GM13977 (cell line): ENCODE measurements around the gene RLBP1.

Experiments used
- DNase-seq: peaks from one replicate; pipeline ENCODE4 v3.0.0; 2012; ENCODE audit warnings: low spot score
- in situ Hi-C: fragments of 300-500 bp; cut with MboI; formaldehyde crosslinking; loops from one replicate; pipeline ENCODE4 v1.12.0; 2022; ENCODE audit warnings: low sequenced_read_pairs, low pct_unique_long_range_greater_than_20kb, mixed read lengths, inconsistent platforms; ENCODE audit not compliant: unreplicated experiment
- TF ChIP-seq, protein P1 (sequence below): IDR thresholded peaks from 2 replicates; pipeline ENCODE4 v1.5.1; 2012; ENCODE audit warnings: mild to moderate bottlenecking, control low read depth; ENCODE audit not compliant: insufficient read depth; ENCODE audit errors: extremely low read depth, missing control alignments

The RLBP1 gene

GRCh38 chr15:89198934-89199333, 22.4 kb downstream of the RLBP1 start:
- in situ Hi-C loops, result loop anchor here (25.0 kb wide), 1 partner anchor 287 kb away; the partner anchor contains the start of gene MFGE8
- no peak for DNase-seq
- TF ChIP-seq, protein P1, sequence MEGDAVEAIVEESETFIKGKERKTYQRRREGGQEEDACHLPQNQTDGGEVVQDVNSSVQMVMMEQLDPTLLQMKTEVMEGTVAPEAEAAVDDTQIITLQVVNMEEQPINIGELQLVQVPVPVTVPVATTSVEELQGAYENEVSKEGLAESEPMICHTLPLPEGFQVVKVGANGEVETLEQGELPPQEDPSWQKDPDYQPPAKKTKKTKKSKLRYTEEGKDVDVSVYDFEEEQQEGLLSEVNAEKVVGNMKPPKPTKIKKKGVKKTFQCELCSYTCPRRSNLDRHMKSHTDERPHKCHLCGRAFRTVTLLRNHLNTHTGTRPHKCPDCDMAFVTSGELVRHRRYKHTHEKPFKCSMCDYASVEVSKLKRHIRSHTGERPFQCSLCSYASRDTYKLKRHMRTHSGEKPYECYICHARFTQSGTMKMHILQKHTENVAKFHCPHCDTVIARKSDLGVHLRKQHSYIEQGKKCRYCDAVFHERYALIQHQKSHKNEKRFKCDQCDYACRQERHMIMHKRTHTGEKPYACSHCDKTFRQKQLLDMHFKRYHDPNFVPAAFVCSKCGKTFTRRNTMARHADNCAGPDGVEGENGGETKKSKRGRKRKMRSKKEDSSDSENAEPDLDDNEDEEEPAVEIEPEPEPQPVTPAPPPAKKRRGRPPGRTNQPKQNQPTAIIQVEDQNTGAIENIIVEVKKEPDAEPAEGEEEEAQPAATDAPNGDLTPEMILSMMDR, result no peak

DNA sequence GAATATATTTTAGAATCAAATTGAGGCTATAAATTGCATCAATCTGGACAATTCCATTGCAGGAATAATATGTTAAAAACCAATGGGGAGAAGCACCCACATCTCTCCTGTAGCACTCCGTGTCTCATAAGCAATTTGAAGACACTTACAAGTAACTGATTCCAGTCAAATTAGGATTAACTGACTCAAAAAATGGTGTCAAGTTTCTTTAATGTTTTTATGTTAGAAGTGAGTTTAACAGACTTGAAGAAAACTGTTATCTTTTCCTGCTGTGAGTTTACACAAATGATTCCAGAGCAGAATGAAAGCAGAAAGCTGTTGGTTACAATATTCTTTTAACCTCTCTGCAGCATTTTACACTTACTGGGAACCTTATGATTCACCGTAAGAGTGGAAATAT, 23.2 kb downstream of the RLBP1 start:
- TF ChIP-seq, protein P1, result no peak
- in situ Hi-C loops, result loop anchor here (25.0 kb wide), 1 partner anchor 286 kb away; the partner anchor contains the start of gene MFGE8

DNA sequence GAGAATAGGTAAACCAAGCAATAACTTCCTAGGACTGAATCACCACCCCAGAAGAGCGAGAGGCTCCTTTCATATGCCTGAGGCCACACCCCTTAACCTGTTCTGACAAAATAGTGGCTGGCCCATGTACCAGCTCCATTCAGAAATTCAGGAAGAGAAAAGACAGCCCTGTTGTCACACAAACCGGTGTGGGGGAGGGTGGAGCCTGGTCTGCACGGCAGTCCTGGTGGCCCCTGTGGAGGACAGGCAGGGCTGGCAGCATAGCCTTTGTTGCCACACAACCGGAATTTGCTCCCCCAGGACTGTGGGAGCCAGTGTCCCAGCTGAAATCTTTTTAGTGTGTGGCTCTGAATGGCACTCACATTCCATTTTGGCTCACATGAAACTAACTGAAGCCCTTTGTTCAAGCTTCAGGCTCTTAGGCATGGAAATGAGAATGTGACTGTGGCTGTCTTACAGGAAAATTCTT, 23.8 kb downstream of the RLBP1 start:
- in situ Hi-C loops, result loop anchor here (25.0 kb wide), 1 partner anchor 285 kb away; the partner anchor contains the start of gene MFGE8
- TF ChIP-seq, protein P1, result no peak
- DNase-seq, result no peak

More for the DNA sequence above, 23.2 kb downstream of the RLBP1 start:
- no peak for DNase-seq

DNA sequence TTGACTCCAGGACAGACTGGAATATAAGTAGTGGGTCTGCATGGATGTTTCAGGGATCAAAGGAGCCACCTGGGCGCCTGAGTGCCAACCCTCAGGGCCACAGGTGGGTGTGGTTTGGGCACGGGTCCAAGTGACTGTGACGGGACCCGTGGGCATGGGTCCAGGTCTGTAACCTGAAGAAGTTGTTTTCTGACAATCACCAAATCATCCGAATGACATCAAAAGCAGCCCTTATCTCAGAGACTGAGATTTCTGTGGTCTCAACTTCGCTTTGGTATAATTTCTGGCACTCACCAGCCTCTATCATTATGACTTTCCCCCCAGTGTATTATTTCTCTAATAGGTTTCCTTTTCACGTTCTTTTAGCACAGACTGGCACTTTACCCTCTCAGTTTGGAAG, 24.4 kb downstream of the RLBP1 start:
- no peak for DNase-seq
- TF ChIP-seq, protein P1, result no peak
- in situ Hi-C loops, result loop anchor here (25.0 kb wide), 1 partner anchor 285 kb away; the partner anchor contains the start of gene MFGE8

DNA sequence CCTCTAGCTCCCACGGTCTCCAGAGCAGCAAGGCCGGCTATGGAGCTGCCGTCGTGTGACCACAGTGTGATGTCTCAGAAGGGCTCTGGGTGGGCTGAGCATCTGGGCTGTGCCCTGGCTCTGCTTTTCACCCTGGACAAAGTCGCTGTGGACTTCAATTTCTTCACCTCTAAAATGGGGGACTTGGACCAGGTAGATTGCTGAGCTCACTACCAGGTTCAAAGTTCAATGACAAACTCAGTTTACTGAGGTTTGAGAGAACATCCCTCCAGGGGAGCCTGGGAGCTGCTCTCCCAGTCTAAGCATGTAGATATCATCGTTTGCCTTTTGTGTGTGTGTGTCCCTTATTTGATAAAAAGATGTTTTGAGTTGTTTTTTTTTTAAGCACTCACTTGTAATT, 25.1 kb downstream of the RLBP1 start:
- in situ Hi-C loops, result loop anchor here (25.0 kb wide), 1 partner anchor 284 kb away; the partner anchor contains the start of gene MFGE8
- no peak for DNase-seq
- TF ChIP-seq, protein P1, result no peak

- no peak for DNase-seq
- TF ChIP-seq, protein P1, result no peak
Measured at GRCh38 chr15:89195836-89196235, 25.5 kb downstream of the RLBP1 start.

More at GRCh38 chr15:89195836-89196235, 25.5 kb downstream of the RLBP1 start:
- in situ Hi-C loops, result loop anchor here (25.0 kb wide), 1 partner anchor 284 kb away; the partner anchor contains the start of gene MFGE8
